NCI-H146 treated with DMSO at 0.1 percent for 48 hours (cell line): ENCODE data around the gene USHBP1.

Experiments
- DNase-seq: peaks from one replicate; lab custom pipeline; 2025; ENCODE audit not compliant: unreplicated experiment; lab: John Stamatoyannopoulos, UW

Gene USHBP1

DNA sequence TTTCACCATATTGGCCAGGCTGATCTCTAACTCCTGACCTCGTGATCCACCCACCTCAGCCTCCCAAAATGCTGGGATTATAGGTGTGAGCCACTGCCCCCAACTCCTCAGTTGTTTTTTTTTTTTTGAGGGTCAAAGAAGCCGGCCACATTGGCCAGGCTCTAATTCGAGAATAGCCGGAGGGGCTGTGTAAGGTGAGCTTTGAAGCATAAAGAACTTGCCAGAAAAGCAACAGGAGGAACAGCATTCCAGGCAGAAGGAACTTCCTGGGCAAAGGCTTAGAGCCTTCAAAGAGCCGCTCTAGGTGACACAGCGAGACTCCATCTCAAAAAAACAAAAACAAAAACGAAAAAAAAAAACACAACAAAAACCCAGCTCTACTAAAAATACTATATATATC lies 1.5 kb upstream of the USHBP1 start:
- no peak for DNase-seq

DNA sequence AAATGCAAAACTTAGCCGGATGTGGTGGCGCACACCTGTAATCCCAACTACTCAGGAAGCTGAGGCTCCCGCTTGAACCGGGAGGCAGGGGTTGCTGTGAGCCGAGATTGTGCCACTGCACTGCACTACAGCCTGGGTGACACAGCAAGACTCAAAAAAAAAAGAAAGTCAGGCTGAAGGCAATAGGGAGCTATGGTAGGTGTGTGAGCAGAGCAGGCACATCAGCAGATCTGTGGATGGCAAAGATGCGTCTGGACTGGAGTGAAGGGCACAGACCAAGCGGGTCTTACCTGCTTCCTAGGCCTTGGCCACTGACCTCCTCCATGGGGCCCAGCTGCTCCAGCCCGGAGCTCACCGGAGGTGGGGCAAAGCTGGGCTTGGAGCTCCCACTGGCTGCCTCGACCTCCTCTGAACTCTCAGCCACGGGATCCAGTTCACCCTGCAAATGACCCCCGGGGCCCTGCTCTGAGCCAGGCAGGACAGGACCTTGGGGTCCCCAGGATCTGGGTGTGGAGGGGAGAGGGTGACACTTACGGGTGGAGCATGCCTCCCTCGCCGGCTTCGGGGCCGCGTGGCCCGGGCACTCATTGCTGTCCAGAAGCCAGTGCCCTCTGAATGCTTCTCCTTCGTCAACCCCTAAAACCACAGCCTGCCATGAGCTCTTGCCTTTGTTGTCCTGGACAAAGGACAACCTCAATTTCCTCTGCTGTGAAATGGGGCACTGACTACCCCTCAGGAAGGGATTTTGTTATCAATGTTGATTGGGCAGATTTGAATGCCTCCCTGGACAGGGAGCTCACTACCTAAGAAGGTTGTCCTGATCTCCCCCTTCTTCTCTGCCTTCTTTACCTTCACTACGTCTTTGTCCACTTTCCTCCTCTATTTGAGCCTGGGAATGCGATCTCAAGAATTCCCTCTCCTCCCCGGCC lies 569 bp downstream of the USHBP1 start:
- no peak for DNase-seq

DNA sequence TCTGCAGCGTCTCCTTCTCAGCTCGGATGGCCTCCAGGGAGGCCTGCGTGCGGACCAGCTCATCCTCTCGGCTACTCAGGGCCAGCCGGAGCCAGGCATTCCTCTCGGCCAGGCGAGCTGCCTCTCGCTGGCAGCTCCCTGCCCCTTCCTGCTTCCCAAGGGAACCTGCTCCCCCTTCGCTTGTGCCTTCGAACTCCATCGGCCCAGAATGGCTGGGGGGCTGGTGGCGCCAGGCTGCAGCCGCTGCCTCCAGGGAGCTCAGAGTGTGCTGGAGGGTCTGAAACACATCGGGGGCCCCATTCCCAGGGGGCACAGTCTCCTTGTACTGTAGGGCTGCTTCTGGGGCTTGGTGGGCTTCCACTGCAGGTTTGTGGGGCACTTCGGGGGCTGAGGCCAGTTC lies 2.0 kb downstream of the USHBP1 start:
- no peak for DNase-seq

DNA sequence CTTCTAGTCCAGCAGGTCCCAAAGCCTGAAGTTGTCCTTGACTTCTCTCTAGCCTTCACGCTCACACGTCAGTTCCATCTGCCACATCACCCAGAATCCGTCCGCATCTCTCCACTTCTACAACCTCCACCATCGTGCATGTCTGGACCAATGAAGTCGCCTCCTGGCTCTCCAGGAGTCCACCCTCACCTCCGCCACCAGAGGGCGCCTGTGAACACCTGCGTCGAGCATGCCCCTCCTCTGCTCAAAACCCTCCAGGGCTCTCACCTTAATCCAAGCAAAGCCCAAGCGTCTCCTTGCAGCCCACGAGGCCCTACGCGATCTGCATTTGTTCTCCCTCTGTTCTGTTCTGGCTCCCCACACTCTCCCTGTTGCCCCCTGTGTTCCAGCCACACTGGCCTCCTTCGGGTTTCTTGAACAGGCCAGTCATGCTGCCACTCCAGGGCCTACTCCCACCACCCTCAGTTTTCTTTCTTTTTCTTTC lies 3.7 kb downstream of the USHBP1 start:
- peak; percentile 86 for DNase-seq

DNA sequence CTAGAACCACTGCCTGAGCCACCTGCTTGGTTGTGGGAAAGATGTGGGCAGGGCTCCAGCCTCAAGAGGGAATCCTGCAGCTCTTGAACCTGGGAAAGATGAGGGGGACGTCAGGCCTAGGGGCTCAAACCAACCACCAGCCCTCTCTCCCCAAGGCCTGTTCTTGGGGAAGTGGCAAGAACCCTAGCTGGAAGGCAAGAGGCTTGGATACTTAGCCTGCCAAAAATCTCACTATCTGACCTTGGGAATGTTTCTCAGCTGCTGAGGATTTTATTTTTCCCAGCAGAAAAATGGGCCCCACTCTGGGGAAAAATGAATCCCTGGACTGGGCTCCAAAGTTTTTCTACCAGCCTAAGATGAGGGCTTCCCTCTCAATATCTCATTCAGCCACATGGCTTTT lies 4.6 kb downstream of the USHBP1 start:
- DNase-seq = no peak

DNA sequence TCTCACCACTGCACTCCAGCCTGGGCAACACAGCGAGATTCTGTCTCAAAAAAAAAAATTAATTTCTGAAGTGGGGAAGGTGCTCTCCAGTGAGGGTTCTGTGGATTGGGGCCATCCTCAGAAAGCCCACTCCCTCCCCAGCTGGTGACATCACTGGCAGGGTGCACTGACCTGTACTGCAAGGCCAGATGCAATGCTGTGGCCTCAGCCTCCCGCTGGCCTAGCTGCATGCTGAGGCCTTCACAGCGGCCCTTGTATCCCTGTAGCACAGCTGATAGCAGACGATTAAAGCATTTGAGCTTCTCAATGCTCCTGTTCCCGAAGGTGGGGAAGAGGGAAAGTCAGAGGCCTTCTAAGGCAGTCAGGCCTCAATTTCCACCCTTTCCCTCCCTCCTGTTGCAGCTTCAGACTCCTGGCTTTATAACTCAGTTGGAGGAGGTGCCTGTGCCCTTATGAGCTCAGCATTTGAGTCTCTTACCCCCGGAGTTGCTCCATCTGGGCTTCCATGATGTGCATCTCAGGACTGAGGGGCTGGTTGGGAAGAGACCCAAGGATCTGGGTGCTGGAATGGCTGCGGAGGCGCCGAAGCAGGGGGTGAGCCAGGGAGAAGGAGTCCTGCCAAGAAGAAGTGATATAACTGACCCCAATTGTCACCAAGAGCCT lies 5.3 kb downstream of the USHBP1 start:
- no peak for DNase-seq

DNA sequence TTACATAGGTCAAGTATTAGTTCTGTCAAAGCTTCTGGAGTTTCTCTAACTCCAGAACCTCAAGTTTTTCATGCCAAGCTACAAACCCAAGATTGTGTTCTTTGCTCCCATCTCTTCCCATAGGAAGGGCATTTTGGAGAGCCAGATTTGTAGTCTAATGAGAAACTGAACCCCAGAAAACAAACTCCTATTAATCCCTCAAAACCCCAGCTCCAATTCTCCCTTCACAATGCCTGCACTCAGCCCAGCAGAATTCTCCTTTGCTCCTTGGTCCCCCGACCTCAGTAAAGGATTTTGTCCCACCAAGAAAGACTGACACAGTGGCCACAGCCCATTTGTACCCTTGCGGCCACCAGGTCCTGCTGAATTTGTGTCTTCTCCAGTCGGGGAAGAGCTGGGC lies 8.4 kb downstream of the USHBP1 start:
- no peak for DNase-seq

DNA sequence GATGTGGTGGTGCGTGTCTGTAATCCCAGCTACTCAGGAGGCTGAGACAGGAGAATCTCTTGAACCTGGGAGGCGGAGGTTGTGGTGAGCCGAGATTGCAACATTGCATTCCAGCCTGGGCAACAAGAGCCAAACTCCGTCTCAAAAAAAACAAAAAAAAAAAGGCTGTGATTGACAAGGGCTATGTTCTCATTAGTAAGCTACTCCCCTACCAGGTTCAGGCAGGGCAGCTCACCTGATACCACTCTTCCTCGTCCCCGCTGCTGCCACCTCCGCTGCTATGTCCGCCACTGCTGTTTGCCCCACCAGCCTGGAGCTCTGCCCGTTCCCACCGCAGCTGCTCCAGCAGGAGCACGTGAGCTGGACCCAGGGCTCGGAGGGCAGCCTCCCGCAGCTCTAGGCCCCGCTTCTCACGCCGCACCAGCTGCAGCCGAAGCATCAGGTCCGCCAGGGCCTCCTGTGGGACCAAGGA lies 9.4 kb downstream of the USHBP1 start:
- peak; percentile 59 for DNase-seq

DNA sequence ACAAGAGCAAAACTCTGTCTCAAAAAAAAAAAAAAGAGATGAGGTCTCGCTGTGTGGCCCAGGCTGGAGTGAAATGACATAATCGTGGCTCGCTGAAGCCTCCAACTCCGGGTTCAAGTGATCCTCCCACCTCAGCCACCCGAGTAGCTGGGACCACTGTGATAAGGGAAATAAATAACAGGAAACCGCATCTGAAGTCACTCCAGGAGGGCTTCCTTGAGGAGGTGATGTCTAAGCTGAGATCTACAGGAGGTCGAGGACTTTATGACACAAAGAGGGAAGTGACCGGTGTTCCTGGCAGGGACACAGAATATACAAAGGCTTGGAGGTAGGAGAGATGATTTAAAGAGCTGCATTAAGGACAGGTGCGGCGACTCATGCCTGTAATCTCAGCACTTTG lies 9.9 kb downstream of the USHBP1 start:
- no peak for DNase-seq

DNA sequence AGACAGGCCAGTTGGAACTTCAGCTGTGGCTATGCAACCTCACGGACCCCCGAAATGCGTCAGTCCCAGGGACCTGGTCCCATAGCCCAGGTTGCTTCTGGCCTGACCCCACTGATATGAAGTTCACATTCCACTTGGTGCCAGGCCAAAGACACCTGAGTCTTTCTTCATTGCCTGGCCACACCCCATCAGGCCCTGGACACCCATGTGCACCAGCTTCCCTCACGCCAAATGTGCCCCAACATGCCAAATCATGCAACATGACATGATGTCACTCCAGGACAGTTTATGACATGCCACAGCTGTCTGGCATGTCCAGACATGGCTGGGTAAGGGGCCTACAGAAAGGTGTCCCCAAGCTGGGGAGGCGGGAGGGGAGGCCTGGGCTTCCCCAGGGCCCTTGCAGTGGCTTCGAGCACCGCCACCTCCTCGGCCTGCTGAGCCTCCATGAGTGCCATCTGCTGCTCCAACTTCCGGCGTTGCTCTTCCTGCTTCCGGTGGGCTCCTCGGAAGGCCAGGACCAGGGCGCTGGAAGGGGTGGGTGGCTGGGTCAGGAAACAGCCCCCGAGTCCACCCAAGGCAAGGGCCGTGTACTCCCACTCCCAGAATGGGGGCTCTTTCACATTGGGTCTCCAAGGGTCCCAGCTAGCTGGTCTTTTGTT lies 14.5 kb downstream of the USHBP1 start:
- DNase-seq = no peak

DNA sequence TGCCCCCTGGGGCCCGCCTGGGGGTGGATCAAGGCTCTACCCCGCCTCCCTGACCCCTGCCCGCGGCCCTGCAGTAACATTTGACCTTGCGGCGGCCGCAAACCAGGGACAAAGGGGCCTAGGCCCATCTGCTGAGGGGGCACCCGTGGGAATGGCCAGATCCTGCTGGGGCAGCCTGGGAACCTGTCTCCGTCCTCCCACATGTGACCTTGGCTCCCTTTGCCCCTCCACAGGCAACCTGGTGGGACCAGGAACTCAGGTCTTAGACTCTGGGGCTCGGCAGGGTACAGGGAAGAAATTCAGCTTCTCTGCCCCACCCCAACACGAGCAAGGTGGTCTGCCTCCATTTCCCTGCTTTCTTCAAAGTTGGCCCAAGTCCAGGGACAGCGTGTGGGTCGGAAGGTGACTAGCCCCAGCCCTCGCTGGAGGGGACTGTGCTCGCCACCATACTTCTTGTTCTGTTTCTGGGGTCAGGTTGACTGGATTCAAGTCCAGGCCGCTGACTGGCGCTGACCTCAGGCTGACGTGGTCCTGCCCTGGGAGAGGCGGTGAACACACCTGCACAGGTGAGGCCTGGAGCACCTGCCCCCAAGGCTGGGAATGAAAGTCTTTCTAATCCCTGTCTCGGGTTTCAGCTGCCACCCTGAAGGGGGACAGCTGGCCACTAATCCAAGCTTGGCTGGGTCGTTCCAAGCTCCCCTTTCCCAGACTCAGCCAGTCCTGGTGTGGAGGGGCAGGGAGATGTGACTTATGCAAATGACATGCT lies 16.4 kb downstream of the USHBP1 start:
- DNase-seq = peak; percentile 64

DNA sequence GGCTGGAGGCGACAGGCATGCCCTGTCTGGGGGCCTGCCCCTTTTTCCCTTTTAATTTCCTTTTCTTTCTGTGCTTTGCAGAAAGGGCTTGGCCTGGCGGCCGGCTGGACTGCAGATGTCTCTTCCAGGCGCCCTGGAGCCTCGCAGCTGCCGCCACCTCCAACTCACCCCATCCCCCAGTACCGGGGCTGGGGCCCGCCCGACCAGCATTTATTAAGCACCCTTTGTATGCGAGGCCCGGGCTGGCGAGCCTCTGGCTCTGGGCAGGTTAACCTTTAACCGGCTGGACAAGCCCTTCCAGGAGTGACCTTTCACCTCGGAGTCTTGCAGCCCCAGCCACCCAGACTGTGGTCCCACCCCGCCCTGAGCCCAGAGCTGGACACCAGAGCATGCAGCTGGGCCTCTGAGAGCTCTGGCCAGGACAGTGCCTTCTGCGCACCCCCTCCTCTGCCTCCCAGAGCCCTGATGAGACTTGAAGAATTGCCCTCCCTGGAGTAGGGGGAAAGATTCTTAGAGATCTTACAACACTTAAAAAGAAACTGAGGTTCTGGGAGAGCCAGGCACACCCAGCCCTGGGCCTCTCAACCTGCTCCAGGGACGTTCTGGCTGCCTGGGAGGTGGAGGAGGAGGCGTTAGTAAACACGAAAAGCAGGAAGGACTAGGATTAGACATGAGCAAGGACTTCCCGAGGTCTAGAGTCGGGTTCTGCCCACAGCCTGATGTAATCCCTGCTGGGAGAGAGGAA lies 17.7 kb downstream of the USHBP1 start:
- peak; percentile 82 for DNase-seq

DNA sequence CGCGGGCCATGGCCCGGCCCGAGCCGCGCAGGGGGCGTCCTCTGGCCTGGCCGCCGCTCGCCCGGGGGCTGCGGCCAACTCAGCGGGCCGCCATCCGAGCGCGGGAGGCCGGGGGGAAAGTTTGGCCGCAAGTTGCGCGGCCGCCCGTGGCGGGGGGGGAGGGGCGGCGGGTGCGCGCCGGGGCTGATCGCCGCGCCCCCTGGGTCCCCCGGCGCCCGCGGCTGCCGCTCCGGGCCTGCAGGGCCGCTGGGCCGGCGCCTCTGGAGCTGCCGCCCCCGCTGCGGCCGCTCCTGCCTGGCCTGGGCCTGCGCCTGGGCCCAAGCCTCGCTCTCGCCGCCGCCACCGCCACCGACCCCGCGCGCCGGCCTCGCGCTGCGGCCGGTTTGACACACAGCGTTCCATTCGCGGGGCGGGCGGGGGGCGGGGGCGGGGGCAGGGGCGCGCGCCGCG lies 19.0 kb downstream of the USHBP1 start, which contains the start of gene NR2F6:
Gene NR2F6 (minus strand): TSS at position 385 of the 450 bp plus-strand sequence. CDS start 699 bp downstream, outside the sequence.
- no peak for DNase-seq

DNA sequence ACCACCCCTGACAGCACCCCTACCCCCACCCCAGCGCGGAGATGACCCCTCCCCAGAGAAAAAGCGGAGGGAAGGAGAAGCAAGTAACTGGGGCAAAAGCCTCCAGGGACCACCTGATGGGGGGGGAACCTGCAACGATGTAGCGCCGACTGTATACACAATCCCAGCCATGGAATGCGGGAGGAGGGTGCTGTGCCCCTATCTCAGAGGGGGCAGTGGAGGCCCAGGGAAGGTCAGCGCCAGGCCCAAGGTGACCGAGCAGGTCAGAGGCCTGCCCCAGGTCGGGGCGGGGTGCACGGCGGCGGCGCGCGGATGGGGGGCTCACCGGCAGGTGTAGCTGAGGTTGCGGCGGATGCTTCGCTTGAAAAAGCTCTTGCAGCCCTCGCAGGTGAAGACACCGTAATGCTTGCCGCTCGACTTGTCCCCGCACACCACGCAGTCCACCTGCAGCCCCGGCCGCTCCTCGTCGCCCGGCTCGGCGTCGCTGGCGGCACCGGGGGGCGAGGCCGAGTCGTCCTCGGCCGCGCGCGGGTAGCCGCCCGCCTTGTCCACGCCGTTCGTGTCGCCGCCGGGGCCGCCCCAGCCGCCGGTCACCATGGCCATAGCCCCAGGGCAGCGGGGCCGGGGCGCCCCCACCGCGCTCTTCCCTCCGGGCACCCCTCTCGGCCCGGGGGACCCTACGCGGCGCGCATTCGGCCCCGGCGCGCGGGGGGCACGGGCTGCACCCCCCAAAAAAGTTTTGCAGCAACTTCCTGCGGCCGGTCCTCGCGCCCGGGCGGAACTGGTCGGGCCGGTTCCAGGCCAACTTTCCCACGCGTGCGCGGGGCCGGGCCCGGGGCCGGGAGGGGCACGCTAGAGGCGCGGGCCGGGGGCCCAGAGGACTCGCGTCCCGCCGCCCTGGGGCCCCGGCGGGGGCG lies 19.7 kb downstream of the USHBP1 start:
- no peak for DNase-seq

DNA sequence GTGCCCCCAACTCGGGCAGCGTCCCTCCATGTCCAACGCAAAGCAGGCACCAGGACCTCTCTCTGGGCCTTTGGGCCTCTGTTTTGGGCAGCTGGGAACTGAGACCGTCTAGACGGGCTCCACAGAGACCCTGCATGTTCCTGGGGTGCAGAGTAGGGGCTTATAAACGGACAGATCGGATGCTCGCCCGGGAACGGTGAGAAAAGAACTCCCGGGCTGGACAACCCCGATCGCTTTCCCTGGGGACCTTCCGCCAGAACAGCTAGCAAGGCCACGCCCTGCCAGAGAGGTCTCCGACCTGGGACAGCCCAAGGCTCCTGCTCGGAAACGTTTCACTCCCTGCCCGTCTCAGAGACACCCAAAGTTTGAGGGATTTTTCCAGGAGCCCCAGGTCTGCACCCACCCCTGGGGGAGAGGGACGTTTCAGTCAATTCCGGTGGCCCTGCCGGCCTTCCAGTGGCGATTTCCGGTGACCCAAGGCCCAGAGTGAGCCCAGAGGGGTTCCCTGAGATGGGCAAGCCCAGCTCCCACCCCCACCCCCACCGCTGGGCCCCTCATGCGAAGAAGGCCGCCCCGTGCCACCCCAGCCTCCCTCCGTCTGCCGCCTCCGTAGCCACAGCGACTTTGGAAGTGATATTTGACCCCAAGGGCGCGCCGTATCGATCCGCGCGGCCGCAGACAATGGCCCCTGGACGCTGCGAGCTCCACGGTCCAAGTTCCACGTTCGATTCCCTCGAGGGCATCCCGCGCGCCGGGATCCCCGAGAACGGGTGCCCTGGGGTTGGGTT lies 20.5 kb downstream of the USHBP1 start:
- no peak for DNase-seq

DNA sequence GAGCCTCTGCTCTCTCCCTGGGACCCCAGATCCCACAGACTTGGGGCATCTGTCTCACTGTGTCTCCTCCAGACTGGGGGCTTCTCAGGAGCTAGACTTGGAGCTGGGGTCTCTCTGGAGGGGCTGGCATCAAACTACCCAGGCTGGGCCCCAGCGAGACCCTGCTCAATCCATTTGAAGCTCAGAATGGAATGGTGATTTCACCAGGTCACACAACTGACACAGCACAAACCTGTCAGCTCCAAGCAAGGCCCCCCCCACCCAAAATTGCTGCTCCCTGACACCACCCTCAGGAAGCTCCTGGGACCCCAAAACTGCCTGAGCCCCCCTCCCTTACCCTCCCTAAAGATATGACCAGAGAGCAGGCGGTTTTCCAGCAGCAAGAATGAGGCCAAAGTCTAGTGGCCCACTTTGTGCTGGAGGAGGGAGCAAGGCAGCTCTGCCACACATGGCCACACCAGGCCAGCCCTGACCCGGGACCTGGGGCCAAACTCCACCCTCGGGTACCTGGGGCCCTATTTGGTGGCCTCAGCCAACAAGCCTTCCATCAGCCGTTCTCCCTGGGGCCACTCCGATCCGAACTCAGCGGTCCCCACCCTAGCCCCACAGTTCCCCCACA lies 21.2 kb downstream of the USHBP1 start:
- no peak for DNase-seq

DNA sequence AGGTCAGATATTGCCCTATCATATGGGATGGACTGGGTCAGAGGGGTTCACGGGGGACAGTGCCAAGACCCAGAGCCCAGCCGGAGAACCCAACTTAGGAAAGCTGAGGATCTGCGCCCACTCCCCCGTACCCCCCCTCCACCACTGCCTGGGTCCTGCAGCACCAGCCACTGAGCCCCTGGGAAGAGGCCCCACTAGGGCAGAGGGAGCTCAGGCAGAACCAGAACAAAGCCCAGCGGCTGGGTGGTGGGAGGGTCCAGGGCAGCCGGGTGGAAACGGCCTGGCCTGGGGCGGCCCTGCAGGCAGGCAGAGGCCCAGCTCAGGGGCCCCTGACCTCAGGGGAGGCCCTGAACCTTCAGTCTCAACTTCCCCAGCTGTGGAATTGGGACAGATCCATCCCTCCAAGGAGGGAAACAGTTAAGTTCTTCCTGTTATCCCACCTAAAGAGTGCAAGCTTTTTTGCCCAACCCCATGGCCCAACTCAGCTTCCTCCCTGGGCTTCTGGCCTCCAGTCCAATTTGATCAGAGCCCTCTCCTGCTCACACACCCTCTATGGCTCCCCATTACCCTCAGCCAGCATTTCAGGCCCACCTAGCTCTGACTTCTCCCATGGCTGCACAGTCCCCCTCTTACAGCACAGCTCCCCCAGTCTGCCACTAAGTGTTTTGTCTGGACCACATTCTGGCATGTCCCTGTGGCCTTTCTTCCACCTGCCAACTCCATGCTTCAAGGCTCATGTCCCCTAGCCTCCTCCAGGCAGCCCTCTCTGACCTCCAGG lies 21.9 kb downstream of the USHBP1 start:
- DNase-seq = no peak
